Liver (tissue), 3 donors: ENCODE results near the gene PTPRD.

Experiments used
- EGR1 ChIP-seq, 2 donors: IDR thresholded peaks; 2 replicates each; pipeline ENCODE4 v1.6.1; 2016 to 2018; ENCODE audit warnings: antibody characterized with exemption in 2 of 2, low read depth in 2 of 2
- GABPA ChIP-seq, 2 donors: IDR thresholded peaks in 1 of 2; conservative IDR thresholded peaks in 1 of 2; 2 replicates each; pipeline ENCODE4 v1.6.1; 2016; ENCODE audit warnings: antibody characterized with exemption in 2 of 2, mild to moderate bottlenecking in 1 of 2, moderate library complexity in 1 of 2
- JUND ChIP-seq, 2 donors: IDR thresholded peaks; 2 replicates each; pipeline ENCODE4 v1.6.1; 2016; ENCODE audit warnings: antibody characterized with exemption in 2 of 2
- RAD21 ChIP-seq, 2 donors: IDR thresholded peaks; 2 replicates each; pipeline ENCODE4 v1.6.1; 2016; ENCODE audit warnings: antibody characterized with exemption in 2 of 2, mild to moderate bottlenecking in 2 of 2
- RXRA ChIP-seq, 2 donors: IDR thresholded peaks; 2 replicates each; pipeline ENCODE4 v1.6.1; 2017 to 2018; ENCODE audit warnings: antibody characterized with exemption in 2 of 2, mild to moderate bottlenecking in 1 of 2
- SP1 ChIP-seq: IDR thresholded peaks from 2 replicates; pipeline ENCODE4 v1.6.1; 2018; ENCODE audit warnings: antibody characterized with exemption, mild to moderate bottlenecking
- TAF1 ChIP-seq: conservative IDR thresholded peaks from 2 replicates; pipeline ENCODE4 v1.6.1; 2016; ENCODE audit warnings: antibody characterized with exemption, mild to moderate bottlenecking
- TF ChIP-seq, protein P1 (sequence below): fragments of 150-350 bp; IDR thresholded peaks from 2 replicates; pipeline ENCODE4 v1.5.1; 2017; ENCODE audit warnings: improper control_type of control experiment, low read depth, low read length; ENCODE audit not compliant: missing input control
- TF ChIP-seq, protein P2 (sequence below): IDR thresholded peaks from 2 replicates; pipeline ENCODE4 v1.6.1; 2016; ENCODE audit warnings: antibody characterized with exemption, mild to moderate bottlenecking
- TF ChIP-seq, protein P3 (sequence below): IDR thresholded peaks from 2 replicates; pipeline ENCODE4 v1.6.1; 2016; ENCODE audit warnings: antibody characterized with exemption
- TF ChIP-seq, protein P4 (sequence below): IDR thresholded peaks from 2 replicates; pipeline ENCODE4 v1.6.1; 2016; ENCODE audit warnings: antibody characterized with exemption
- donor health status: healthy.
- donor health status: healthy.

DNA sequence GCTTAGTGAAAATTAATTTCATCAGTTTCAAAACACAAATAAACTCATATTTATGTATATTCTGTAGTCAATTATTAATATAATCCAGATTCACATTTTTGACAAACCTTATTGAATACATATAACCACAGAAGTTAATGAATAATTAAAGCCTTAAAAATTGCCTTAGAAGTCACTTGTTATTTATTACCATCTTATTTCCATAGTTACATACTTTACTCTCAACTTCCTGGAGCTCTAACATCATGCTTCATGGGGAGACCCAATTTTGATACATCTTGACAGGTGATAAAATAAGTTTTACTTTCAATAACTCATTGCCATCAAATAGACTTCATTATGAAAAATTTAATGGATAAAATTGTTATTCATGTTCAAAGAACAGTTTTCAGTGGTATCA is 1038.7 kb downstream of the PTPRD start:
- TF ChIP-seq, protein P1, sequence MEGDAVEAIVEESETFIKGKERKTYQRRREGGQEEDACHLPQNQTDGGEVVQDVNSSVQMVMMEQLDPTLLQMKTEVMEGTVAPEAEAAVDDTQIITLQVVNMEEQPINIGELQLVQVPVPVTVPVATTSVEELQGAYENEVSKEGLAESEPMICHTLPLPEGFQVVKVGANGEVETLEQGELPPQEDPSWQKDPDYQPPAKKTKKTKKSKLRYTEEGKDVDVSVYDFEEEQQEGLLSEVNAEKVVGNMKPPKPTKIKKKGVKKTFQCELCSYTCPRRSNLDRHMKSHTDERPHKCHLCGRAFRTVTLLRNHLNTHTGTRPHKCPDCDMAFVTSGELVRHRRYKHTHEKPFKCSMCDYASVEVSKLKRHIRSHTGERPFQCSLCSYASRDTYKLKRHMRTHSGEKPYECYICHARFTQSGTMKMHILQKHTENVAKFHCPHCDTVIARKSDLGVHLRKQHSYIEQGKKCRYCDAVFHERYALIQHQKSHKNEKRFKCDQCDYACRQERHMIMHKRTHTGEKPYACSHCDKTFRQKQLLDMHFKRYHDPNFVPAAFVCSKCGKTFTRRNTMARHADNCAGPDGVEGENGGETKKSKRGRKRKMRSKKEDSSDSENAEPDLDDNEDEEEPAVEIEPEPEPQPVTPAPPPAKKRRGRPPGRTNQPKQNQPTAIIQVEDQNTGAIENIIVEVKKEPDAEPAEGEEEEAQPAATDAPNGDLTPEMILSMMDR = no peak
- no peak for TF ChIP-seq RAD21 (IDR thresholded peaks at IDR 0.05)
- TF ChIP-seq RXRA (IDR thresholded peaks at IDR 0.05) = no peak
- TF ChIP-seq, protein P2, sequence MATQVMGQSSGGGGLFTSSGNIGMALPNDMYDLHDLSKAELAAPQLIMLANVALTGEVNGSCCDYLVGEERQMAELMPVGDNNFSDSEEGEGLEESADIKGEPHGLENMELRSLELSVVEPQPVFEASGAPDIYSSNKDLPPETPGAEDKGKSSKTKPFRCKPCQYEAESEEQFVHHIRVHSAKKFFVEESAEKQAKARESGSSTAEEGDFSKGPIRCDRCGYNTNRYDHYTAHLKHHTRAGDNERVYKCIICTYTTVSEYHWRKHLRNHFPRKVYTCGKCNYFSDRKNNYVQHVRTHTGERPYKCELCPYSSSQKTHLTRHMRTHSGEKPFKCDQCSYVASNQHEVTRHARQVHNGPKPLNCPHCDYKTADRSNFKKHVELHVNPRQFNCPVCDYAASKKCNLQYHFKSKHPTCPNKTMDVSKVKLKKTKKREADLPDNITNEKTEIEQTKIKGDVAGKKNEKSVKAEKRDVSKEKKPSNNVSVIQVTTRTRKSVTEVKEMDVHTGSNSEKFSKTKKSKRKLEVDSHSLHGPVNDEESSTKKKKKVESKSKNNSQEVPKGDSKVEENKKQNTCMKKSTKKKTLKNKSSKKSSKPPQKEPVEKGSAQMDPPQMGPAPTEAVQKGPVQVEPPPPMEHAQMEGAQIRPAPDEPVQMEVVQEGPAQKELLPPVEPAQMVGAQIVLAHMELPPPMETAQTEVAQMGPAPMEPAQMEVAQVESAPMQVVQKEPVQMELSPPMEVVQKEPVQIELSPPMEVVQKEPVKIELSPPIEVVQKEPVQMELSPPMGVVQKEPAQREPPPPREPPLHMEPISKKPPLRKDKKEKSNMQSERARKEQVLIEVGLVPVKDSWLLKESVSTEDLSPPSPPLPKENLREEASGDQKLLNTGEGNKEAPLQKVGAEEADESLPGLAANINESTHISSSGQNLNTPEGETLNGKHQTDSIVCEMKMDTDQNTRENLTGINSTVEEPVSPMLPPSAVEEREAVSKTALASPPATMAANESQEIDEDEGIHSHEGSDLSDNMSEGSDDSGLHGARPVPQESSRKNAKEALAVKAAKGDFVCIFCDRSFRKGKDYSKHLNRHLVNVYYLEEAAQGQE = no peak
- TF ChIP-seq, protein P3, sequence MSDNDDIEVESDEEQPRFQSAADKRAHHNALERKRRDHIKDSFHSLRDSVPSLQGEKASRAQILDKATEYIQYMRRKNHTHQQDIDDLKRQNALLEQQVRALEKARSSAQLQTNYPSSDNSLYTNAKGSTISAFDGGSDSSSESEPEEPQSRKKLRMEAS = no peak
- no peak for TF ChIP-seq EGR1 (IDR thresholded peaks at IDR 0.05; ENCODE audit: low read depth in 2 of 2)
- TF ChIP-seq TAF1 = no peak
- no peak for TF ChIP-seq JUND (IDR thresholded peaks at IDR 0.05)
- TF ChIP-seq GABPA (IDR thresholded peaks at IDR 0.05 in 1 of 2, conservative IDR thresholded peaks at IDR 0.05 in 1 of 2) = no peak
- TF ChIP-seq SP1 = no peak
- TF ChIP-seq, protein P4, sequence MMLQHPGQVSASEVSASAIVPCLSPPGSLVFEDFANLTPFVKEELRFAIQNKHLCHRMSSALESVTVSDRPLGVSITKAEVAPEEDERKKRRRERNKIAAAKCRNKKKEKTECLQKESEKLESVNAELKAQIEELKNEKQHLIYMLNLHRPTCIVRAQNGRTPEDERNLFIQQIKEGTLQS = no peak
